Measurements from ENCODE around the gene NIPA2. TPM values are rescaled to one million over a fixed set of nuclear protein-coding genes. Genes with fewer than 3 reads are reported as not detected.

The NIPA2 gene
- total and polyA plus RNA-seq, 2 of the 13 experiments (the other 11 are each of a cell fraction or from before 2014, with no cell fraction given), result 29.0 to 56.2 TPM

DNA sequence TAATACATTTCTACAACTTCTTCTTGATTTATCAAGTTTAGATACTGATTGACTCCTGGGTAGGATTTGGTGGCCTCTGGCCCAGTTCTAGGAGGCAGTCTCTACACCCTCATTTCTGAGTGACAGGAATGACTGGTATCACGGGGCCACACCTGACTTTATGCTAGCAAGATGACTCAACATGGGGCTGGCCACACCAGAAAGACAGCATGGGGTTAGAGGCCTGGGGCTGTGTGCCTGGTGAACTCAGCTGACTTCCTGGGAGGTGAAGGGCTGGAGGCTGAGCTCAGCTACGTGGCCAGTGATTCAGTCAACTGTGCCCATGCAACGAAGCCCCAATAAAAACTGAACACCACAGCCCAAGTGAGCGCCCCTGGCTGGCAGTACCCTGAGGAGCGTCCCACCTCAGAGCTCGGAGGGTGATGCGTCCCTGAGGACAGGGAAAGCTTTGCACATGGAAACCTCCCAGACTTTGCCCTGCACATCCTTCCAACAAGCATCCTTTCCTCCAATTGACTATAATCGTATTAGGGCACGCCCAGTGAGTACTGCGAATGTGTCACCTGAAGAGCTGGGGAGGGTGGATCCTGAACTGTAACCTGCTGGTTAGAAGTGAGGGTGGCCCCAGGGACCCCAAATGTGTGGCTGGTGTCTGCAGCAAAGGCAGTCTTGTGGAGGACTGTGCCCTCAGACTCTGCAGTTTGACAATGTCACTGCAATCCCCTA lies 57.2 kb downstream of the NIPA2 start:
- intact Hi-C loops (cut with micrococcal nuclease; ENCODE audit: unreplicated experiment) (no loop called here), in situ Hi-C loops (cut with HindIII; ENCODE audit: extremely low pct_ligation_motif_present, low pct_unique_long_range_greater_than_20kb) (no loop called here)
- ATAC-seq (no peak), DNase-seq (ENCODE audit: low spot score) (no peak), FAIRE-seq (no peak)
- Histone ChIP-seq H3K4me2 (ENCODE audit: low read depth, low read length) (no peak overlapping the region), H3K79me2 (ENCODE audit: insufficient read depth, low read length) (no peaks in the 10 kb centered on the region), H3K4me3 (replicated peaks in 1 of 3; ENCODE audit: insufficient read depth in 1 of 3, low read depth in 2 of 3, low read length in 3 of 3) (no peak overlapping the region), H4K20me1 (ENCODE audit: insufficient read depth, low read length) (no peaks in the 10 kb centered on the region), H2AFZ (ENCODE audit: low read length) (no peak overlapping the region), H3K36me3 (replicated peaks in 1 of 2; ENCODE audit: control insufficient read depth in 1 of 2, insufficient read depth in 2 of 2, low read length in 2 of 2) (peaks cover 8 to 22% of the 10 kb centered on the region in 2 experiments), H3K27ac (ENCODE audit: extremely low read length, insufficient read depth, low read length) (no peak overlapping the region), H3K4me1 (ENCODE audit: insufficient read depth, low read length) (no peaks in the 10 kb centered on the region), H3K9me3 (ENCODE audit: low read length) (no peaks in the 10 kb centered on the region), H3K9ac (ENCODE audit: insufficient read depth, low read depth, low read length) (no peak overlapping the region), H3K27me3 (ENCODE audit: control insufficient read depth in 1 of 2, insufficient read depth in 2 of 2, low read length in 2 of 2) (no peaks in the 10 kb centered on the region)
- BruUV-seq (replicated peaks), result no TSS peak
- ChIA-PET CTCF (ENCODE audit: low intra/inter-chr PET ratio, low total read pairs) (no interaction called here), POLR2A (no interaction called here)
- 89% methylated on average over 7 of the region's 10 CpGs for whole genome bisulfite sequencing (ENCODE audit: low lambda C conversion rate)
- TF ChIP-seq RFXANK (CRISPR knock-in tag; IDR thresholded peaks at IDR 0.05), result no peak
- no peak for TF ChIP-seq NFIB (CRISPR knock-in tag; IDR thresholded peaks at IDR 0.05; ENCODE audit: borderline replicate concordance)
- no peak for TF ChIP-seq SOX13 (IDR thresholded peaks at IDR 0.05)
- TF ChIP-seq SOX13 (CRISPR knock-in tag; conservative IDR thresholded peaks at IDR 0.05 in 1 of 2, IDR thresholded peaks at IDR 0.05 in 1 of 2), result no peak
- TF ChIP-seq, protein P1, sequence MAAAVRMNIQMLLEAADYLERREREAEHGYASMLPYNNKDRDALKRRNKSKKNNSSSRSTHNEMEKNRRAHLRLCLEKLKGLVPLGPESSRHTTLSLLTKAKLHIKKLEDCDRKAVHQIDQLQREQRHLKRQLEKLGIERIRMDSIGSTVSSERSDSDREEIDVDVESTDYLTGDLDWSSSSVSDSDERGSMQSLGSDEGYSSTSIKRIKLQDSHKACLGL (CRISPR knock-in tag; IDR thresholded peaks at IDR 0.05), result no peak
- TF ChIP-seq HIVEP1 (CRISPR knock-in tag; IDR thresholded peaks at IDR 0.05), result no peak
- no peak for TF ChIP-seq KMT2A (CRISPR knock-in tag; IDR thresholded peaks at IDR 0.05)
- TF ChIP-seq ZNF251 (CRISPR knock-in tag; IDR thresholded peaks at IDR 0.05), result no peak
- TF ChIP-seq PHF21A (CRISPR knock-in tag; IDR thresholded peaks at IDR 0.05), result no peak
- no peak for TF ChIP-seq HES4 (CRISPR knock-in tag; IDR thresholded peaks at IDR 0.05; ENCODE audit: borderline replicate concordance)
- TF ChIP-seq SMARCE1 (IDR thresholded peaks at IDR 0.05; ENCODE audit: borderline replicate concordance), result no peak
- TF ChIP-seq, protein P2, sequence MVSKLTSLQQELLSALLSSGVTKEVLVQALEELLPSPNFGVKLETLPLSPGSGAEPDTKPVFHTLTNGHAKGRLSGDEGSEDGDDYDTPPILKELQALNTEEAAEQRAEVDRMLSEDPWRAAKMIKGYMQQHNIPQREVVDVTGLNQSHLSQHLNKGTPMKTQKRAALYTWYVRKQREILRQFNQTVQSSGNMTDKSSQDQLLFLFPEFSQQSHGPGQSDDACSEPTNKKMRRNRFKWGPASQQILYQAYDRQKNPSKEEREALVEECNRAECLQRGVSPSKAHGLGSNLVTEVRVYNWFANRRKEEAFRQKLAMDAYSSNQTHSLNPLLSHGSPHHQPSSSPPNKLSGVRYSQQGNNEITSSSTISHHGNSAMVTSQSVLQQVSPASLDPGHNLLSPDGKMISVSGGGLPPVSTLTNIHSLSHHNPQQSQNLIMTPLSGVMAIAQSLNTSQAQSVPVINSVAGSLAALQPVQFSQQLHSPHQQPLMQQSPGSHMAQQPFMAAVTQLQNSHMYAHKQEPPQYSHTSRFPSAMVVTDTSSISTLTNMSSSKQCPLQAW (CRISPR knock-in tag; IDR thresholded peaks at IDR 0.05), result no peak
- TF ChIP-seq SNRNP70 (IDR thresholded peaks at IDR 0.05; ENCODE audit: low read depth, low read length), result no peak
- no peak for TF ChIP-seq GLI4 (CRISPR knock-in tag; IDR thresholded peaks at IDR 0.05; ENCODE audit: borderline replicate concordance)
- TF ChIP-seq ZNF138 (CRISPR knock-in tag; IDR thresholded peaks at IDR 0.05; ENCODE audit: low read depth), result no peak
- TF ChIP-seq BRD4 (CRISPR knock-in tag; IDR thresholded peaks at IDR 0.05), result no peak
- TF ChIP-seq SALL1 (CRISPR knock-in tag; IDR thresholded peaks at IDR 0.05), result no peak
